ENCODE data around the gene NLRP11. TPM values are rescaled to one million over a fixed set of nuclear protein-coding genes. Genes with fewer than 3 reads are reported as not detected.

The NLRP11 gene
- total and polyA plus RNA-seq, 10 of the 15 experiments (the other 5 are each of a cell fraction or from before 2014, with no cell fraction given), result 0.02 to 16.2 (median 0.09) TPM; not detected in 5

DNA sequence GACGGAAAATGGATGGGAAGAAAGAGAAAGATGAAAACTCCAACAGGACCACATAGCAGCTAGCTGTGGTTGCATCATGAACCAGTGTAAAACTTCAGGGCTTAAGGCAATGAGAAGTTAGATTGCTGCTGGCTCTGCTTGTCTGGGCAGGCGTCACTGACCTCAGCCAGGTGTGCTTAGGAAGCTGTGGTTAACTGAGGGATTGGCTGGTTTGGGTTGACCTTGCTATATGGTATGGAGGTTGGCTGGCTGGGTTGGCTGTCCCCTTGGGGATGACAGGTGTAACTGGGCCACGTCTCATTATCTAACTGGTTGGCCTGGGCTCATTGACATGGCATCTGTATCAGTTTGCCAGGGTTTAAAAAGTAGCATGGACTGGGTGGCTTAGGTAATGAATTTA, 45.4 kb upstream of the NLRP11 start:
- Histone ChIP-seq H3K4me3 (no peak overlapping the region), H2AFZ (ENCODE audit: control insufficient read depth, low read depth, low read length) (no peak overlapping the region), H3K4me1 (ENCODE audit: control insufficient read depth, insufficient read depth, low read length) (no peaks in the 10 kb centered on the region), H3K9me3 (replicated peaks; ENCODE audit: control insufficient read depth, insufficient read depth, low read length) (no peaks in the 10 kb centered on the region), H3K4me2 (ENCODE audit: control insufficient read depth, insufficient read depth) (no peak overlapping the region), H4K20me1 (ENCODE audit: control insufficient read depth, insufficient read depth) (no peaks in the 10 kb centered on the region), H3K36me3 (ENCODE audit: control insufficient read depth in 2 of 2, insufficient read depth in 2 of 2, low read length in 1 of 2) (no peaks in the 10 kb centered on the region), H3K27ac (ENCODE audit: control insufficient read depth, insufficient read depth) (no peak overlapping the region), H3K79me2 (ENCODE audit: control insufficient read depth, insufficient read depth, low read length) (no peaks in the 10 kb centered on the region), H3K27me3 (replicated peaks in 1 of 2; ENCODE audit: control insufficient read depth in 2 of 2, insufficient read depth in 2 of 2, low read length in 1 of 2) (no peaks in the 10 kb centered on the region), H3K9ac (ENCODE audit: control insufficient read depth, insufficient read depth, low read length) (no peak overlapping the region)
- POLR2A ChIA-PET, result no interaction called here
- intact Hi-C loops (cut with micrococcal nuclease; ENCODE audit: unreplicated experiment) (no loop called here), in situ Hi-C loops (cut with MboI) (no loop called here)
- RAD21 ChIA-PET (ENCODE audit: unreplicated experiment), result no interaction called here
- BruUV-seq (replicated peaks), result no TSS peak
- CTCF ChIA-PET, result no interaction called here
- FAIRE-seq (no peak), ATAC-seq (no peak), DNase-seq (ENCODE audit: low read depth, low spot score) (no peak)
- SMC1A ChIA-PET (ENCODE audit: uncharacterized antibody, unreplicated experiment), result no interaction called here
- TF ChIP-seq EP300 (IDR thresholded peaks at IDR 0.05; ENCODE audit: borderline replicate concordance in 1 of 2, control insufficient read depth in 1 of 2, low read depth in 2 of 2, low read length in 2 of 2) (no peak), SMARCA5 (IDR thresholded peaks at IDR 0.05) (no peak), CBX3 (IDR thresholded peaks at IDR 0.05; ENCODE audit: borderline replicate concordance, low read depth) (no peak), CEBPZ (IDR thresholded peaks at IDR 0.05; ENCODE audit: low read depth, low read length) (no peak), MTA3 (IDR thresholded peaks at IDR 0.05; ENCODE audit: borderline replicate concordance, low read length) (no peak), HDAC2 (IDR thresholded peaks at IDR 0.05) (no peak)
- TF ChIP-seq, protein P1, sequence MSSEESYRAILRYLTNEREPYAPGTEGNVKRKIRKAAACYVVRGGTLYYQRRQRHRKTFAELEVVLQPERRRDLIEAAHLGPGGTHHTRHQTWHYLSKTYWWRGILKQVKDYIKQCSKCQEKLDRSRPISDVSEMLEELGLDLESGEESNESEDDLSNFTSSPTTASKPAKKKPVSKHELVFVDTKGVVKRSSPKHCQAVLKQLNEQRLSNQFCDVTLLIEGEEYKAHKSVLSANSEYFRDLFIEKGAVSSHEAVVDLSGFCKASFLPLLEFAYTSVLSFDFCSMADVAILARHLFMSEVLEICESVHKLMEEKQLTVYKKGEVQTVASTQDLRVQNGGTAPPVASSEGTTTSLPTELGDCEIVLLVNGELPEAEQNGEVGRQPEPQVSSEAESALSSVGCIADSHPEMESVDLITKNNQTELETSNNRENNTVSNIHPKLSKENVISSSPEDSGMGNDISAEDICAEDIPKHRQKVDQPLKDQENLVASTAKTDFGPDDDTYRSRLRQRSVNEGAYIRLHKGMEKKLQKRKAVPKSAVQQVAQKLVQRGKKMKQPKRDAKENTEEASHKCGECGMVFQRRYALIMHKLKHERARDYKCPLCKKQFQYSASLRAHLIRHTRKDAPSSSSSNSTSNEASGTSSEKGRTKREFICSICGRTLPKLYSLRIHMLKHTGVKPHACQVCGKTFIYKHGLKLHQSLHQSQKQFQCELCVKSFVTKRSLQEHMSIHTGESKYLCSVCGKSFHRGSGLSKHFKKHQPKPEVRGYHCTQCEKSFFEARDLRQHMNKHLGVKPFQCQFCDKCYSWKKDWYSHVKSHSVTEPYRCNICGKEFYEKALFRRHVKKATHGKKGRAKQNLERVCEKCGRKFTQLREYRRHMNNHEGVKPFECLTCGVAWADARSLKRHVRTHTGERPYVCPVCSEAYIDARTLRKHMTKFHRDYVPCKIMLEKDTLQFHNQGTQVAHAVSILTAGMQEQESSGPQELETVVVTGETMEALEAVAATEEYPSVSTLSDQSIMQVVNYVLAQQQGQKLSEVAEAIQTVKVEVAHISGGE (CRISPR knock-in tag; IDR thresholded peaks at IDR 0.05), result no peak
- 27% methylated on average over 3 of the region's 3 CpGs for WGBS (ENCODE audit: insufficient coverage, insufficient replicate concordance, low lambda C conversion rate, missing lambda C conversion rate)
